Measurements from ENCODE around the gene CST3. TPM values are rescaled to one million over a fixed set of nuclear protein-coding genes. Genes with fewer than 3 reads are reported as not detected.
"Not testable (repeated sequence)": the region's sequence is repeated elsewhere in the genome, so short reads cannot be mapped to it uniquely, and the experiment has no call there.

Gene CST3, protein sequence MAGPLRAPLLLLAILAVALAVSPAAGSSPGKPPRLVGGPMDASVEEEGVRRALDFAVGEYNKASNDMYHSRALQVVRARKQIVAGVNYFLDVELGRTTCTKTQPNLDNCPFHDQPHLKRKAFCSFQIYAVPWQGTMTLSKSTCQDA
- 1,000 to 10,000 TPM in 3 of 6 donors, 100 to 1,000 TPM in 3; 201 to 1,402 (median 970) TPM for total RNA-seq

DNA sequence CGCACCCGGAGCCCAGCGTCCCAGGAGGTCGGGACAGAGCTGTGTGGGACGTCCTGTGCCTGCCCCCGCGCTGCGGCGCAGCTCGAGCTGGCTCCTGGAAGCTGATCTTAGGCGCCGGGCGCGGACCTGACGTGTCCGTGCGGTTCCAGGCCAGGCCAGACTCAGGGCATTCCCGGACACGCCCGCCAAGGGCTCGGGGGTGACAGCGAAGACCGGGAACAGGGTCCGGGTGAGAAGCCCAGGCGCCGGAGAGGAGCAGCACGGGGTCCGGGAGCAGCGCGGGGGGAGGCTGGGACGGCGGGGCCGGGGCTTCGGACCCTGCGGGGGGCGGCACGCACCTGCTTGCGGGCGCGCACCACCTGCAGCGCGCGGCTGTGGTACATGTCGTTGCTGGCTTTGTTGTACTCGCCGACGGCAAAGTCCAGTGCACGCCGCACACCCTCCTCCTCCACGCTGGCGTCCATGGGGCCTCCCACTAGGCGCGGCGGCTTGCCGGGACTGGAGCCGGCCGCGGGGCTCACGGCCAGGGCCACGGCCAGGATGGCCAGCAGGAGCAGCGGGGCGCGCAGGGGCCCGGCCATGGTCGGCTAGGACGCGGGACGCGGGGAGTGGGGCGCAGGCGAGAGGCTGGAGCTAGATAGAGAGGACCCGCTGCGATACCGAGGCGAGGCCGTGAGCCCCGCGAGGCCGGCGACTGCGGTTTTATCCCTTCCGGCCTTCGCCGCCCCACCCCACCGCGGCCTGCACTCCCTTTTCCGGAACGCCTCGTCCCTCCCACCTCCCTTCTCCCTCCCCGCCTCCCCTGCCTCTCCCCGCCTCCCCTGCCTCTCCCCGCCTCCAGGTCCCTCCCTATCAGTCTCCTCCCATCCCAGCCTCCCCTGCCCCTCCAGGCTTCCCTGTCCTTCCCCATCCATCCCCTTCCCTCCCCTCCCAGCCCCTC is at the start of gene CST3:
TSS of gene CST3 (minus strand) at position 674 of the 940 bp plus-strand sequence. CDS start at position 581, 93 bp downstream.
- H3K27ac ChIP-seq = peak within 1 kb of the TSS; percentile 94 to 99 (median 98)
- TF ChIP-seq POLR2A (IDR thresholded peaks at IDR 0.05) (peak; percentile 88 to 93 (median 90)), EP300 (IDR thresholded peaks at IDR 0.05) (peak in 1 of 4 donors; percentile 23), POLR2AphosphoS5 (IDR thresholded peaks at IDR 0.05) (peak; percentile 75 to 90)
- TF ChIP-seq, protein P1, sequence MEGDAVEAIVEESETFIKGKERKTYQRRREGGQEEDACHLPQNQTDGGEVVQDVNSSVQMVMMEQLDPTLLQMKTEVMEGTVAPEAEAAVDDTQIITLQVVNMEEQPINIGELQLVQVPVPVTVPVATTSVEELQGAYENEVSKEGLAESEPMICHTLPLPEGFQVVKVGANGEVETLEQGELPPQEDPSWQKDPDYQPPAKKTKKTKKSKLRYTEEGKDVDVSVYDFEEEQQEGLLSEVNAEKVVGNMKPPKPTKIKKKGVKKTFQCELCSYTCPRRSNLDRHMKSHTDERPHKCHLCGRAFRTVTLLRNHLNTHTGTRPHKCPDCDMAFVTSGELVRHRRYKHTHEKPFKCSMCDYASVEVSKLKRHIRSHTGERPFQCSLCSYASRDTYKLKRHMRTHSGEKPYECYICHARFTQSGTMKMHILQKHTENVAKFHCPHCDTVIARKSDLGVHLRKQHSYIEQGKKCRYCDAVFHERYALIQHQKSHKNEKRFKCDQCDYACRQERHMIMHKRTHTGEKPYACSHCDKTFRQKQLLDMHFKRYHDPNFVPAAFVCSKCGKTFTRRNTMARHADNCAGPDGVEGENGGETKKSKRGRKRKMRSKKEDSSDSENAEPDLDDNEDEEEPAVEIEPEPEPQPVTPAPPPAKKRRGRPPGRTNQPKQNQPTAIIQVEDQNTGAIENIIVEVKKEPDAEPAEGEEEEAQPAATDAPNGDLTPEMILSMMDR (IDR thresholded peaks at IDR 0.05) = peak in 2 of 6 experiments; percentile 12 to 26
- H3K4me1 ChIP-seq = peaks cover 24 to 33% (median 27%) of the 10 kb centered on the region in 4 donors
- peak within 1 kb of the TSS; percentile 77 to 95 (median 80) for H3K4me3 ChIP-seq
- H3K9me3 ChIP-seq = no peaks in the 10 kb centered on the region
- DNase-seq (peak; percentile 90 to 96), ATAC-seq (ENCODE audit: low FRiP score in 2 of 2) (peak; percentile 88 to 95)
- no peaks in the 10 kb centered on the region for H3K27me3 ChIP-seq
- 1 to 6% methylated on average over 42 to 44 of the region's 92 CpGs for WGBS, 2 donors
- H3K36me3 ChIP-seq = peaks cover 0 to 26% (median 20%) of the 10 kb centered on the region in 4 donors

DNA sequence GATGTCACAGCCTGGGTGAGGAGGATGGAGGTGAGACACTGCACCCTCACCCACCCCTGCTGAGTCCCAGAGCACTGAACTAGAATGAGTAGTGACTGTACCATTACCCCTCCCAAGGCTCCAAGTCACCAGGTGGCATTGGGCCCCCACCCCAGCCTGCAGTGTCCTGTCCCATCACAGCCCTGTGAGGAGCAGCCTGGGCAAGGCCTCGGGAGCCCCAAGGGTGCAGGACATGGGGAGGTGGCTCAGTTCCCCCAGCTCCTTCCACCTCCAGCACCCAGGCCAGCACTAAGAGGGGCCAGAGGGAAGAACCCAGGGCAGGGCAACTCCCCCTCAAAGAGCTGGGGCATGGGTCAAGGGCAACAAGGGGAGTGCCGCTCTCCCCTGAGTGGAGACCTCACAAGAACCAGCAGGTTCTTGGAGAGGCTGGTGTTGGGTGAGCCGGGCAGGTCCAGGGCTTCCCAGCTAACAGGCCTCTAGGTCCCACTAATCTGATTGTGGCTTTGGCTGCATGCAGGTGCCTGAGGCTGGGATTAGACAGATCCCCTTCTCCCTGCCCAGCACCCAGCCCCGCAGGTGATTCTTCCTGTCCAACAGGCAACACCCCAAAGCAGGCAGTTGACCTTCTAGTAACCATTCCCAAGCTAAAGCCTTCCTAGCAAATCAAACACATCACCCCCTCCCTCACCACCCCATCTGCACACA is 48.4 kb upstream of the CST3 start:
- Histone ChIP-seq H3K27ac (no peak overlapping the region), H3K4me3 (no peak overlapping the region), H3K27me3 (no peaks in the 10 kb centered on the region), H3K9me3 (no peaks in the 10 kb centered on the region), H3K36me3 (no peaks in the 10 kb centered on the region), H3K4me1 (no peaks in the 10 kb centered on the region)
- WGBS, 2 donors = 93 to 94% methylated on average over 4 of the region's 4 CpGs
- no peak for TF ChIP-seq POLR2A (IDR thresholded peaks at IDR 0.05)
- TF ChIP-seq, protein P1 (IDR thresholded peaks at IDR 0.05) = no peak
- TF ChIP-seq EP300 (IDR thresholded peaks at IDR 0.05) = no peak
- TF ChIP-seq POLR2AphosphoS5 (IDR thresholded peaks at IDR 0.05) = no peak
- DNase-seq (peak in 1 of 2 donors; percentile 11), ATAC-seq (ENCODE audit: low FRiP score in 2 of 2) (no peak)

DNA sequence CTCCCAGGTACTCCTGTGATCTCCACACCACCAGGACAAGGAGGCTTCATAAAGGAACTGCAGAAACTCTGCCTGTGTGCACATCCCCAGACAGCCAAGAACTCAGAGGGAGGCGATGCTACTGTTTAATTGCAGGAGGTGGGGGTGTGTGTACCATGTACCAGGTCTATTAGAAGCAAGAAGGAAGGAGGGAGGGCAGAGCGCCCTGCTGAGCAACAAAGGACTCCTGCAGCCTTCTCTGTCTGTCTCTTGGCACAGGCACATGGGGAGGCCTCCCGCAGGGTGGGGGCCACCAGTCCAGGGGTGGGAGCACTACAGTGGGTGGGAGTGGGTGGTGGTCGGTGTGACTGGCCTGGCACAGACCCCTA is 47.8 kb upstream of the CST3 start:
- not testable (repeated sequence) for H3K27me3 ChIP-seq, H3K27ac ChIP-seq, H3K4me3 ChIP-seq, H3K36me3 ChIP-seq, H3K4me1 ChIP-seq, H3K9me3 ChIP-seq
- DNase-seq (peak in 1 of 2 donors; percentile 10), ATAC-seq (ENCODE audit: low FRiP score in 2 of 2) (peak in 1 of 2 donors; percentile 27)
- WGBS, 2 donors = 40 to 86% methylated on average over 1 to 4 of the region's 4 CpGs

DNA sequence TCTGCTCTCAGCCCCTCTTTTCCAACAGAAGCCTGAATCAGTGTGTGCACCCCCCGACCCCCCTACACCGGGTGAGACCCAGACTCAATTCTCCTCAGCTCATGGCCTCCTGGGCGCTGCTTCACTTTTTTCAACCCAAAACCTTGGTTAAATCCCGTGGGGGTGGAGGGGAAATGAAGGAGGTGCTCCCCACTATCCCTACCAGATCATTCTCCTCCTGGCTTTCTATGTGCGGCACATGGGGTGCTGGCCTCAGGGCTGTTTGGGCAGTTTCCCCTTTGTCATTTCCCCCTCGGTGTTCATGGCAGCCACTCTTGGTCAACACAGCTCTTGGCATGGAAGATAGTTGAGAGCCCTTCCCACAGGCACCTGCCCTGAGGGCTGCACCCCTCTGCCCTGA is 46.5 kb upstream of the CST3 start:
- H3K27ac ChIP-seq = no peak overlapping the region
- no peak overlapping the region for H3K4me3 ChIP-seq
- ATAC-seq (ENCODE audit: low FRiP score in 2 of 2) (no peak), DNase-seq (no peak)
- H3K27me3 ChIP-seq = no peaks in the 10 kb centered on the region
- 77 to 83% methylated on average over 6 of the region's 6 CpGs for WGBS, 2 donors
- no peaks in the 10 kb centered on the region for H3K9me3 ChIP-seq
- H3K36me3 ChIP-seq = no peaks in the 10 kb centered on the region
- H3K4me1 ChIP-seq = peaks cover 0 to 4% (median 0%) of the 10 kb centered on the region in 4 donors
- no peak for TF ChIP-seq POLR2A (IDR thresholded peaks at IDR 0.05)
- no peak for TF ChIP-seq EP300 (IDR thresholded peaks at IDR 0.05)

DNA sequence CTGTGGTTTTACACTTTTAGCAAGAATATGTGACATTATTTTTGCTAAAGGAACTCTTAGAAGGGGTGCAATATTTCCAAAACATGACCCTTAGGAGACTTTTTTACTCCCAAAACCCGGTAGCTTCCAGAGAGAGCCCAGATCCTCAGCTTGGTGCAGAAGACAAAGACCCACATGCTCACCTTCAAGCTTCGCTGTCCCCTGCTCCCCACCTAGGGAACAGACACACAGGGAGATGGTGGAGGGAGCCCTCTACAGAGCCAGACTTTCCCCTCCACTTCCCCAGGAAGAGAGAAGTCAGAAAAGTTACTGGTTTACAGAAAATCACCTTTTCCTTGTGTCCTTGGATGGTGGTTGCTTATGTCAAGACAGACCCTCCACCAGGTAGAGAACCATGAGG is 46.1 kb upstream of the CST3 start:
- ATAC-seq (ENCODE audit: low FRiP score in 2 of 2) (no peak), DNase-seq (no peak)
- no peak overlapping the region for H3K4me3 ChIP-seq
- TF ChIP-seq POLR2AphosphoS5 (IDR thresholded peaks at IDR 0.05) = no peak
- TF ChIP-seq EP300 (IDR thresholded peaks at IDR 0.05) = no peak
- no peak for TF ChIP-seq POLR2A (IDR thresholded peaks at IDR 0.05)
- TF ChIP-seq, protein P1 (IDR thresholded peaks at IDR 0.05) = no peak
- WGBS, 2 donors = 93 to 96% methylated on average over 2 of the region's 2 CpGs
- H3K4me1 ChIP-seq = peaks cover 0 to 4% (median 0%) of the 10 kb centered on the region in 4 donors
- no peaks in the 10 kb centered on the region for H3K9me3 ChIP-seq
- H3K27me3 ChIP-seq = no peaks in the 10 kb centered on the region
- H3K36me3 ChIP-seq = no peaks in the 10 kb centered on the region
- H3K27ac ChIP-seq = no peak overlapping the region
